ENCODE data around the gene TMEM131.
A peak's percentile ranks its signal among the peaks of the same experiment; 100 is the strongest.
"Not testable (repeated sequence)": the region's sequence is repeated elsewhere in the genome, so short reads cannot be mapped to it uniquely, and the experiment has no call there.

TMEM131 gene

DNA sequence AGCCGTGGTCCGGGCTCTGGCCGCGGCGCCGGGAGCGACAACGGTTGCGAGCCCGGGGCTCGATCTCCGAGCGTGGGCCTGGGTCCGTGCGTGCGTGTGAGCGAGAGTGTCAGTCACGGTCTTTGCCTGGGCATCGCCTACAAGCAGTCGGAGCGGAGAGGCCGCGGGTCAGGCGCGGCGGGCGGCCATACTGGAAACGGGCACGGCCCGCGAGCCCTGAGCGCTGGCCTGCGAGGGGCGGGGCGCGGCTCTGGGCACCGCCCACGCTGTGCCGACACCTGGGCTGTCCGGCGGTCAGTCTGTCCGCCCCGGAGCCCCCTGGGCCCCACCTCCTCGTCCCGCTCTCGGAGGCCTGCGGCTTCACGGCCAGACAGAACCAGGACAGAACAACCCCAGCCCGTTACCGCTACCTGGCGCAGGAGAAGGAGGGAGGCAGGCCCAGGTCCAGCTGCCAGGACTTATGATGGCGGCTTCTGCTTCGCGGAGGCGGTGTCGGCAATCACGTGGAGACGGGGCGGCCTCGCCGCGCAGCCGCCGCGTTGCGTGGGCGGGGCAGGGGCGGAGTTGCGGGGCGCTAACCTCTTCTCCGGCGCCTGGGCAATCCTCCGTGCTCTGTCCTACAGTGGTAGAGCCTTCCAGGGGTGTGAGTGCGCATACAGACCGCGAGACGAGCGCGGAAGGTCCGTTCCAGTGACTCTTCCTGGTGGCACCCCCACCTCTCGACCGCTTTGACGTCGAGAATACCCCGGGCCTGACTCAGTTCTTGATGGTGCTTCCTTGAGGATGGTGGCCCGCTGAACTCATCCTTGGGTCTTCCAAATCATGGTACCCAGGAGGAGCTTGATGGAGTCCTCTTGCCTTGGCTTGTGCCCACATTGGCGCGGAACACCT, at the start of gene TMEM131:
TSS of gene TMEM131 (minus strand) at position 215 of the 891 bp plus-strand sequence. CDS start 286 bp downstream, outside the sequence.
- peak; percentile 91 to 95 for DNase-seq (ENCODE audit: low read depth in 2 of 2)

- not testable (repeated sequence) for DNase-seq (ENCODE audit: low read depth in 2 of 2)
Observed at GRCh38 chr2:98044730-98045129, 49.0 kb upstream of the TMEM131 start.

GRCh38 chr2:98043101-98043500, 47.4 kb upstream of the TMEM131 start:
- DNase-seq (ENCODE audit: low read depth in 2 of 2): no peak

- no peak for DNase-seq (ENCODE audit: low read depth in 2 of 2)
Observed at GRCh38 chr2:98040331-98040939, 44.7 kb upstream of the TMEM131 start.

DNA sequence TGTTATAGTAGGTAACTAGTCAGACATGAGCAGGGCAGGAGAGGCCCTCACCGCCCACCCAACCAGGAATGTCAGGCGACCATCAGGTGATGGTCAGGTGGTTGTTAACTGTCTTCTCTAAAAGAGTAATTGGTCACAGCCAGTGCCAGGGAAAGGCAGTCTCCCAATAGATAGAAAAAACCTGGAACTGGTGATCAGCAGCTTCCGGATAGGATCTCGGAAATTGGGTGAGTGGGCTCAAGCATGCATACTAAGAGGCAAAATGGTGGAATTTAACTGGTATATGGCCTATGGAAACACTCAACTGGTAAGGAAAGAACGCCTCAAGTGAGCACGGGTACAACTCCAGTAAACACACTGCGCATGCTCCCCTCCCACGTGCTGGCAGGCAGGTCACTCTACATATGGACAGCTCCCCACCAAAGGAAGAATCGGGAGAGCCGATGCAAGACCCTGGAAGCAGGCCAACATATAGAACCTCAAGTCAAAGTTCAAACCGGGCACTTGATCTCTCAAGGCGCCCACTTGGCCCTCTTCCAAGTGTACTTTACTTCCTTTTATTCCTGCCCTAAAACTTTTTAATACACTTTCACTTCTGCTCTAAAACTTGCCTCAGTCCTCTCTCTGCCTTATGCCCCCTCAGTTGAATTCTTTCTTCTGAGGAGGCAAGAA, 43.5 kb upstream of the TMEM131 start:
- DNase-seq (ENCODE audit: low read depth in 2 of 2): no peak

DNA sequence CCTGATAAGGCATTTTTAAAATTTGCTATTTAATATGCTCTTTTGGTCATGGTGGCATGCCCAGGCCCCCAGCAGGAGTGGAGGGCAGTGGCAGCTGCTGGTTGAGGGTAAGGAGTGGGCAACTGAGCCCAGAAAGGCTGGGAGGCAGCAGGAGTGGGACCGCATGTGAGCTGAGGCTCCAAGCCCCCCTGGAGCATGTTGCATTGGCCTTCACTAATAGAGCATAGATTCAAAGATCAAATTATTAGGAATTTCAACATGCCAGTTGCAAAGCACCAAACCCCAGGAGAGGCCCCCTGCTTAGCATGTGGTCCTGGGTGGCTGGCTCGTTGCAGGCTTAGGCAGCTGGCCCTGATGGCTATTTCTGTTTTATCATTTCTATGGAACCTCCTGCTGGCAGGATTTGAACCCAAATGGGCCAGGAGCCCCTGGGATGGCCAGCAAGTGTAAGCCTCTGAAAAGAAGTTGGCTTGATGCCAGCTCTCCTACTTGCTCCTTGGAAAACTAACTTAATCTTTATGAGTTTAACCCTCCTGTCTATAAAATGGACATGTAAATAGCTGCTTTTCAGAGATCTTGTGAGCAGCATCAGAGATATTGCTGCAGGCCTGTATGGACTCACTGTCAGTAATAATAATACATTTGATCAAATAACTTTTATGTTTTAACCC, 42.1 kb upstream of the TMEM131 start:
- no peak for DNase-seq (ENCODE audit: low read depth in 2 of 2)

- no peak for DNase-seq (ENCODE audit: low read depth in 2 of 2)
Observed at GRCh38 chr2:98037206-98037605, 41.5 kb upstream of the TMEM131 start.

DNA sequence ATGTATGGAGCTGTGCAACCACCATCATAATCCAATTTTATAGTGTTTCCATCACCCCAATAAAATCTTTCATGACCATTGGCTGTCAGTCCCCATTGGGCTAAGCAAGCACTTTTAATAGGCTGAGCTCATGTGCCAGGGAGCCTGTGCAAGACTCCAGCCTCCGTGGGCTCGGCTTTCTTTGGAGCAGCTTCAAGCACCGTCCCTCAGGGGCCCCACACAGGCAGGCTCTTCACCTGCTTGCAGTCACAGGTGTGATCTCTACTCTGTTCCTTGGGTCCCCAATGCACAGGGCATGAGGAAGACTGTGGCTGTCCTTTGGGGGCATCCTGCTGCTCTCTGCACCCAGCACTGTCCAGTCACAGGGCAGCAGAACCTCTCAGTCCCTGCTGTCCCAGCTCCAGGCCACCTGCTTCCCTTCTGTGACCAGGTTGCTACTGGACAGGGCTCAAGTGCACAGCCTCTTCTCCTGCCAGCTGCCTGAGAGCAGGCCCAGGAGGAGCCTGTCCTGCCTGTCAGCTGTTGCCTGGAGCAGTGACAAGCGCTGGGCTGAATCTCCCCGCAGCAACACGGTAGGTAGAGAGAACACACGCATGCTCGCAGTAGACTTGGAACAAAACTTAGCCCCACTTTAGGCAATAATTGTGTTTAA, 40.7 kb upstream of the TMEM131 start:
- DNase-seq (ENCODE audit: low read depth in 2 of 2): no peak

DNA sequence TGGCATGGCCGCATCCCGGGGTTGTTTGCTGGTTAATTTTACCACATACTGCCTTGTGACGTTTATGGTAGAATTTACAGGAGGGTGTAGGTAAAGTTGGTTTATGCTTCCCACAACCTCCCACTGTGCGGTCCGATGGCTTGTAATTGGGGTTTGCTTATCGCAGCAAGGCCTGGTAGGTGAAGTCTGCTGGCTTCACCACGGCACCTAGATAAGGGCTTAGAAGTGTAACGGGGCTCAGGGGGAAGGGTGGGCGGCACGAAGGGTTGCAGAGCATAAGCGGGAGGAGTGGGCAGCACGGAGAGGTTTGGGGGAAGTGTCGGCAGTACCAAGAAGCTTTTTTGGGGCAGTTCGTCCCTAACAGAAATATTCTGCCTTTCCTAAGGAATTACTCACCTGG, 39.0 kb upstream of the TMEM131 start:
- no peak for DNase-seq (ENCODE audit: low read depth in 2 of 2)

- DNase-seq (ENCODE audit: low read depth in 2 of 2): no peak
Observed at GRCh38 chr2:98032086-98032485, 36.3 kb upstream of the TMEM131 start.

DNA sequence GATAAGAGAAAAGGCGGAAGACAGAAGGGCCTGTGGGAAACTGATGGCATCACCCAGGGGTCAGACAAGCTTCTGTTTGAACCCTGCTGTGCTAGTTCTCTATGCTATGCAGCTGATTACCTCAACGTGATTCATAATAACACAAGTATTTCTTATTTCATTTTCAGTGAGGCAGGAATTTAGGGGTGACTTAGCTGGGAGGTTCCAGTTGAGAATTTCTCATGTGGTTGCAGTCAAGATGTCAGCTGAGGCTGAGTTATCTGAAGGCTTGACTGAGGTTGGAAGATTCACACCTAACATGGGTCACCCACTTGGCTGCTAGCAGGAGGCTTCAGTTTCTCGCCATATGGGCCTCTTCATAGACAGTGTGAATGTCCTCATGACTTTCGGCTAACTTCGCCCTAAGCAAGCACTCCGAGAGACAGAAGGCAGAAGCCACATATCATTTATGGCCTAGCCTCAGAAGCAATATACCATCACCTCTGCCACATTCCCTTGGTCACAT, 34.0 kb upstream of the TMEM131 start:
- no peak for DNase-seq (ENCODE audit: low read depth in 2 of 2)

DNA sequence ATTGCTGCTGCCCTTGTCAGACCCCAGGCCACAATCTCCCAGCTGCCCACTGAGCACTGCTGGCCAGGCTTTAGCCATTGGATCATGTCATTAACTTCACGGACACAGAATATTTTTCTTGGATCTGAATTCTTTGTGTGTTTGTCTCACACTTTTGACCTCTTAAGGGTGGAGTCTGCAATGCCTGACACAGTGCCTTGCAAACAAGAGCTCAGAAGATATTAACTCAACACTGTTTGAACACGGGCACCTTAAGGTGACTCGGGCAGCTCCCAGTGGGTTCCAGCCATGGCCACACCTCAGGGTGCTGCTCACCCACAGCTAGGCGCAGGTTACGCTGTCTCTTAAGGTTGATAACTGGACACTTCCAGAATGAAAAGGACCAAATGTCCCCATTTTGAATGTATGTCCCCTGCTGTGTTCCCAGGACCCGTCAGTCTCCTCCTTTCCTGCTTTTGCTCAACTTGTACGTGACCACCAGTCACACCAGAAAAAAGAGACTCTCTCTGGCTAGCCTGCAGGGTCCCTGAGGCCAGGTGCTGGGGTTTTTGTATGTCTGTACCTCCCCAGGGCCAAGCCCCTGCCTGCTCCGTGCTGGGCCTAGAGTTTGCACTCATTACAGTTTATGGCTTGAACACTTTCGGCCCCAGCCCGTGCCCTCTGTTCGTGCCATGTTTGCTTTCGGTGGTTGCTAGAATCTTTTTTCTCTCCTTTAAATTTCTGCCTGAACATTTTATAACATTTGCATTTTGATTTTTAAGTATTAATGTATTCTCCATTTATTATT, 33.4 kb upstream of the TMEM131 start:
- no peak for DNase-seq (ENCODE audit: low read depth in 2 of 2)

GRCh38 chr2:98028101-98028561, 32.4 kb upstream of the TMEM131 start:
- DNase-seq (ENCODE audit: low read depth in 2 of 2): no peak

GRCh38 chr2:98027538-98027937, 31.8 kb upstream of the TMEM131 start:
- DNase-seq (ENCODE audit: low read depth in 2 of 2): no peak

DNA sequence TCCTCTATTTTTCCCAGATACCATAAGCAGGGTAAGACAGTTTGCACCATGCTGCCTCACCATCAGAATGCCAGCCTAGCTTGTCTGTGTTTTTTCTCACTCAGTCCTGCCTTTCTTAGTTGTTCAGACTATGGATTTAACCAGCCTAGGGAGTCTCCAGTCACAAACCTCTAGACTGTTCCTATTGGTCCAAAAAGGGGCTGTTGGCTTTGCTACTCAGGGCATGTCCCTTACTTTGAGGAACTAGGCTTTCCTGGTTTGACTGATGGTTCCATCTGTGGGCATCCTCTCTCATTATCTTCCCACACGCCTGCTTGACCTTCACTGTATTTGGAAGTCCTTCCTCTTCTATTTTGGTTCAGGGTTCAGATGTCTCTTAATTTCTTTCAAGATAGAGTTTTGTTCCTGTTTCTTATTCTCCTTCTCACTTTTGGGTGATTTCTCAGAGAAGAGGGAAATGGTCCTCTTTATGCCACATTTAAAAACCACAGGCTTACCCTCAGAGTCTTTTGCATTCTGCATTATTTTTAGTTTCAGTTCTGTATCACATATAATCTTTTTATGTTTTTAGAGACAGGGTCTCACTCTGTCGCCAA, 31.3 kb upstream of the TMEM131 start:
- DNase-seq (ENCODE audit: low read depth in 2 of 2): no peak

GRCh38 chr2:98026292-98026691, 30.5 kb upstream of the TMEM131 start:
- no peak for DNase-seq (ENCODE audit: low read depth in 2 of 2)

DNA sequence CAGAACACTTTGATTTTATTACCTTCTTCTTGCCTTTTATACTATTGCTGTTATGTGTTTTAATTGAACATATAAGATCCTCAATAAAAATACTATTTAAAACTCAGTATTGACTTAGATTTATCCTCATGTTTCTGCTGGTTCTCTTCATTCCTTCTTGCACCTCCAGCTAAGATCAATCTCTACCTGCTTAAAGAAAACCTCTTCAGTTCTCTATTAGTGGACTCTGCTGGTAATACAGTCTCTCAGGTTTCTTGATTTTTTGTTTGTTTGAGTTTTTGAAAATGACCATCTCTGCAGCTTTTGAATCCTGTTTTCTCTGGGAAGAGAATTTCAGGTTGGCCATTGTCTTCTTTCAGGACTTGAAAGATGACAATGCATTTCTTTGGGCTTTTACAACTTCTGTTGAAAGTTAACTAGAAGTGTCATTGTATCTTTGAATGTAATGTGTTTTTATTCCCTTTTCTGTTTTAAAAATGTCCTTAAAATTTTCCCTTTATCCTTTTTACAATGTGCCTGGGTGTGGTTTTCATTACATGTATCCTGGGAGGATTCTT, 29.8 kb upstream of the TMEM131 start:
- DNase-seq (ENCODE audit: low read depth in 2 of 2): no peak

- not testable (repeated sequence) for DNase-seq (ENCODE audit: low read depth in 2 of 2)
Observed at GRCh38 chr2:98022067-98022466, 26.3 kb upstream of the TMEM131 start.

- no peak for DNase-seq (ENCODE audit: low read depth in 2 of 2)
Observed at GRCh38 chr2:98020992-98021713, 25.4 kb upstream of the TMEM131 start.
